ENCODE measurements around the gene NCKIPSD.
A peak's percentile ranks its signal among the peaks of the same experiment; 100 is the strongest.

Gene NCKIPSD

GRCh38 chr3:48647714-48648113 is 38.0 kb downstream of the NCKIPSD start:
- no peak for DNase-seq

- no peak for DNase-seq
Observed at GRCh38 chr3:48644898-48645760, 40.6 kb downstream of the NCKIPSD start.

GRCh38 chr3:48642605-48643004 is 43.1 kb downstream of the NCKIPSD start:
- DNase-seq = no peak

- DNase-seq = no peak
Observed at GRCh38 chr3:48641396-48641795, 44.3 kb downstream of the NCKIPSD start.

- DNase-seq = no peak
Observed at GRCh38 chr3:48639944-48640606, 45.6 kb downstream of the NCKIPSD start.

- no peak for DNase-seq
Observed at GRCh38 chr3:48637305-48637704, 48.4 kb downstream of the NCKIPSD start.

- no peak for DNase-seq
Observed at GRCh38 chr3:48636149-48636655, 49.5 kb downstream of the NCKIPSD start.

- DNase-seq = peak; percentile 72 to 99 (median 91)
Observed at GRCh38 chr3:48635222-48636021, 50.3 kb downstream of the NCKIPSD start, which contains the start of gene SLC26A6. Gene SLC26A6, minus strand, starts transcription at chr3:48635461. Its CDS starts 68 bp downstream, at chr3:48635393.

- DNase-seq = peak in 4 of 14 donors; percentile 17 to 60 (median 44)
Observed at GRCh38 chr3:48634661-48635221, 51.0 kb downstream of the NCKIPSD start.

GRCh38 chr3:48633743-48634142 is 52.0 kb downstream of the NCKIPSD start:
- no peak for DNase-seq

- DNase-seq = no peak
Observed at GRCh38 chr3:48633256-48633655, 52.5 kb downstream of the NCKIPSD start.

- no peak for DNase-seq
Observed at GRCh38 chr3:48631516-48632448, 53.9 kb downstream of the NCKIPSD start.

GRCh38 chr3:48630833-48631232 is 54.9 kb downstream of the NCKIPSD start:
- DNase-seq = no peak

- DNase-seq = no peak
Observed at GRCh38 chr3:48630407-48630806, 55.3 kb downstream of the NCKIPSD start.

- DNase-seq = no peak
Observed at GRCh38 chr3:48629894-48630293, 55.8 kb downstream of the NCKIPSD start.

GRCh38 chr3:48628277-48629017 is 57.3 kb downstream of the NCKIPSD start:
- no peak for DNase-seq

- no peak for DNase-seq
Observed at GRCh38 chr3:48625600-48625999, 60.1 kb downstream of the NCKIPSD start.

GRCh38 chr3:48624767-48625166 is 60.9 kb downstream of the NCKIPSD start:
- DNase-seq = no peak

GRCh38 chr3:48623851-48624547 is 61.7 kb downstream of the NCKIPSD start:
- no peak for DNase-seq

Data from C1 segment of cervical spinal cord (tissue), 14 donors.